Ishikawa (cell line): ENCODE measurements around the gene CPNE4.
A peak's percentile ranks its signal among the peaks of the same experiment; 100 is the strongest.

Experiments used
- CEBPB ChIP-seq: IDR thresholded peaks from 2 replicates; pipeline ENCODE4 v1.6.1; 2012
- CREB1 ChIP-seq: IDR thresholded peaks from 2 replicates; pipeline ENCODE4 v1.6.1; 2012; ENCODE audit warnings: low read depth
- EGR1 ChIP-seq: IDR thresholded peaks from 2 replicates; pipeline ENCODE4 v1.6.1; 2012
- EP300 ChIP-seq: IDR thresholded peaks from 2 replicates; pipeline ENCODE4 v1.6.1; 2012; ENCODE audit warnings: borderline replicate concordance
- FOXM1 ChIP-seq: IDR thresholded peaks from 2 replicates; pipeline ENCODE4 v1.6.1; 2012; ENCODE audit warnings: low read depth, borderline replicate concordance
- NFIC ChIP-seq: IDR thresholded peaks from 2 replicates; pipeline ENCODE4 v1.6.1; 2012
- RAD21 ChIP-seq: IDR thresholded peaks from 2 replicates; pipeline ENCODE4 v1.6.1; 2012; ENCODE audit warnings: low read depth
- TAF1 ChIP-seq: IDR thresholded peaks from 2 replicates; pipeline ENCODE4 v1.6.1; 2012; ENCODE audit warnings: low read depth, mild to moderate bottlenecking
- TCF12 ChIP-seq: IDR thresholded peaks from 2 replicates; pipeline ENCODE4 v1.6.1; 2012; ENCODE audit warnings: low read depth
- TEAD4 ChIP-seq: IDR thresholded peaks from 2 replicates; pipeline ENCODE4 v1.6.1; 2012
- YY1 ChIP-seq: IDR thresholded peaks from 2 replicates; pipeline ENCODE4 v1.6.1; 2012; ENCODE audit warnings: low read depth
- ZBTB7A ChIP-seq: IDR thresholded peaks from 2 replicates; pipeline ENCODE4 v1.6.1; 2012; ENCODE audit warnings: low read depth
- TF ChIP-seq, protein P1 (sequence below): IDR thresholded peaks from 2 replicates; pipeline ENCODE4 v1.6.1; 2012
- TF ChIP-seq, protein P2 (sequence below): IDR thresholded peaks from 2 replicates; pipeline ENCODE4 v1.6.1; 2012
- TF ChIP-seq, protein P3 (sequence below): IDR thresholded peaks from 2 replicates; pipeline ENCODE4 v1.6.1; 2012; ENCODE audit warnings: low read depth, mild to moderate bottlenecking

The CPNE4 gene

DNA sequence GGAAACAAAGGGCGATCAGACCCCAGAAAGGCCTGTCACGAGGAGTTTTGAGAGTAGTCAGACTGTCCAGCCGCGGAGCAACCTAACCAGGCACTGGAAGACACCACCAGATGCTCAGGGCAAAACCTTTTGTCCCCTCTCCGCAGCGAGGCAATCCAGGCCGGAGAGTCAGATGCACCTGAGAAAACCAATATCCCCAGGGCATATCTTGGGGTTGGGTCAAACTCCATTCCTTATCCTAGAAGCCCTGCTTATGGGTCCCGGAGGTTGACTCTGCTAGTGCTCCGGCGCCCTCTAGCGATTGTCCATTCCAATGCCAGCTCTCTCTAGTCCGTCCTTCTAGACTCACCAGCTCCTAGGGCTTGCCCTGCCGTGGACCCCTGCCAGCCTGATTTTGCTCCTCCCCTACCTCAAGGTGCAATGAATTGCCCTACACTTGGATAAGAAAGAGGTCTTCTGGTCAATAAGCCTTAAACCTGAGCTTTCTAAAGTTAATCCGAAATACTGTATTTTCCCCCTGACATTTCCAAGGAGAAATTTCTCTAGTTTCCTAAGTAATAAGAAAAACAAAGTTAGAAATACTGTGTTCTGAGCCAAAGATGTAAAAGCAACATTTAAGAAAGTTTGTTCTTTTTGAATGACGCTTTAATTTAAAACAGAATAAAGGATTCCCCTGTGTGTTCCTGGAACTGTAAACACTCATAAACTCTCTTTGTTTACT lies 5.5 kb downstream of the CPNE4 start:
- TF ChIP-seq CEBPB = no peak
- peak; percentile 89 for TF ChIP-seq RAD21

DNA sequence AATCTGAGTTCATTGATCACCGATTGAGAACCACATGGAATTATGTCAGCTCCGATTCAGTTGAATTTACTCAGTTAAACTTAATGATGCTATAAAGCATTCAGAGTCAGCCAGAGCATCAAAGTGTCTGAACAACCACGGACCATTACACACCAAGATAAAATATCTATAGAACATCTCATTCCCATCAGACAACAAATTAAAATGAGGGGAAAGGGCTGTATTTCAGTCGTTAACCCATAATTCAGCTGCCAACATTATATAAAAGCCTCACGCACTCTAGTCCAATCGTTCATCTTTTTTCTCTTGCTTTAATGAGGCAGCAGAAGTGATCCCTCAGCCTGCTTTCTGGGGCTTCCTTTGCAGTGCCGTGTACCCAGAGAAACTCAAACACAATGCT lies 11.9 kb downstream of the CPNE4 start:
- TF ChIP-seq, protein P1, sequence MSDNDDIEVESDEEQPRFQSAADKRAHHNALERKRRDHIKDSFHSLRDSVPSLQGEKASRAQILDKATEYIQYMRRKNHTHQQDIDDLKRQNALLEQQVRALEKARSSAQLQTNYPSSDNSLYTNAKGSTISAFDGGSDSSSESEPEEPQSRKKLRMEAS = no peak
- no peak for TF ChIP-seq TEAD4
- no peak for TF ChIP-seq YY1
- TF ChIP-seq, protein P2, sequence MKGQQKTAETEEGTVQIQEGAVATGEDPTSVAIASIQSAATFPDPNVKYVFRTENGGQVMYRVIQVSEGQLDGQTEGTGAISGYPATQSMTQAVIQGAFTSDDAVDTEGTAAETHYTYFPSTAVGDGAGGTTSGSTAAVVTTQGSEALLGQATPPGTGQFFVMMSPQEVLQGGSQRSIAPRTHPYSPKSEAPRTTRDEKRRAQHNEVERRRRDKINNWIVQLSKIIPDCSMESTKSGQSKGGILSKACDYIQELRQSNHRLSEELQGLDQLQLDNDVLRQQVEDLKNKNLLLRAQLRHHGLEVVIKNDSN = no peak
- TF ChIP-seq EP300 = no peak
- TF ChIP-seq, protein P3, sequence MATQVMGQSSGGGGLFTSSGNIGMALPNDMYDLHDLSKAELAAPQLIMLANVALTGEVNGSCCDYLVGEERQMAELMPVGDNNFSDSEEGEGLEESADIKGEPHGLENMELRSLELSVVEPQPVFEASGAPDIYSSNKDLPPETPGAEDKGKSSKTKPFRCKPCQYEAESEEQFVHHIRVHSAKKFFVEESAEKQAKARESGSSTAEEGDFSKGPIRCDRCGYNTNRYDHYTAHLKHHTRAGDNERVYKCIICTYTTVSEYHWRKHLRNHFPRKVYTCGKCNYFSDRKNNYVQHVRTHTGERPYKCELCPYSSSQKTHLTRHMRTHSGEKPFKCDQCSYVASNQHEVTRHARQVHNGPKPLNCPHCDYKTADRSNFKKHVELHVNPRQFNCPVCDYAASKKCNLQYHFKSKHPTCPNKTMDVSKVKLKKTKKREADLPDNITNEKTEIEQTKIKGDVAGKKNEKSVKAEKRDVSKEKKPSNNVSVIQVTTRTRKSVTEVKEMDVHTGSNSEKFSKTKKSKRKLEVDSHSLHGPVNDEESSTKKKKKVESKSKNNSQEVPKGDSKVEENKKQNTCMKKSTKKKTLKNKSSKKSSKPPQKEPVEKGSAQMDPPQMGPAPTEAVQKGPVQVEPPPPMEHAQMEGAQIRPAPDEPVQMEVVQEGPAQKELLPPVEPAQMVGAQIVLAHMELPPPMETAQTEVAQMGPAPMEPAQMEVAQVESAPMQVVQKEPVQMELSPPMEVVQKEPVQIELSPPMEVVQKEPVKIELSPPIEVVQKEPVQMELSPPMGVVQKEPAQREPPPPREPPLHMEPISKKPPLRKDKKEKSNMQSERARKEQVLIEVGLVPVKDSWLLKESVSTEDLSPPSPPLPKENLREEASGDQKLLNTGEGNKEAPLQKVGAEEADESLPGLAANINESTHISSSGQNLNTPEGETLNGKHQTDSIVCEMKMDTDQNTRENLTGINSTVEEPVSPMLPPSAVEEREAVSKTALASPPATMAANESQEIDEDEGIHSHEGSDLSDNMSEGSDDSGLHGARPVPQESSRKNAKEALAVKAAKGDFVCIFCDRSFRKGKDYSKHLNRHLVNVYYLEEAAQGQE = no peak
- no peak for TF ChIP-seq TAF1
- TF ChIP-seq CEBPB = no peak
- no peak for TF ChIP-seq RAD21
- no peak for TF ChIP-seq NFIC
- TF ChIP-seq CREB1 = no peak
- TF ChIP-seq TCF12 = no peak
- TF ChIP-seq EGR1 = no peak
- TF ChIP-seq ZBTB7A = no peak
- TF ChIP-seq FOXM1 = no peak

DNA sequence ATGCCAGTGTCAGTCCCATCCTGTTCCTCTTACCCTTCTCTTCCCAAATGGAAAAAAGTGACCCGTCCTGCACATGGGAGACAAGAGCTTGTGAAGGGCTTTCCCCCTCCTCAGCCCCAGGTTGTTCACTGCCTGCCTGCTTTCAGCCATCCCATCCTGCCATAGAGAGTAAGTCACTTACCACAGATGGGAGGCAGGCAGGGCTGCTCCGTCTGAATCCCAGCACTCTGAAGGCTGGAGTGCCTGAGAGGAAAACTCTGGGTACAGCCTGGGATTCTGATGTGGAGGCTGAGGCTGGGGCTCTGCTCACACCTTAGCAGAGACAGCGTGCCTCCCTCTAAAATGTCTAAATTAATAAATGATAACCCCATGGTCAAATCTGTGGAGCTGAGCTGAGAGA lies 14.8 kb downstream of the CPNE4 start:
- TF ChIP-seq, protein P1 = no peak
- TF ChIP-seq YY1 (no peak), TAF1 (no peak), EP300 (no peak), NFIC (no peak), TCF12 (no peak), RAD21 (no peak), CEBPB (no peak), EGR1 (no peak), CREB1 (no peak), TEAD4 (no peak), FOXM1 (no peak)
- TF ChIP-seq, protein P2 = no peak
- TF ChIP-seq, protein P3 = no peak

- no peak for TF ChIP-seq NFIC
- TF ChIP-seq, protein P3 = no peak
- no peak for TF ChIP-seq EGR1
- TF ChIP-seq YY1 = no peak
- TF ChIP-seq, protein P1 = no peak
- no peak for TF ChIP-seq TAF1
- TF ChIP-seq CEBPB = no peak
- no peak for TF ChIP-seq FOXM1
- no peak for TF ChIP-seq EP300
- no peak for TF ChIP-seq TCF12
- TF ChIP-seq TEAD4 = no peak
- TF ChIP-seq ZBTB7A = no peak
- TF ChIP-seq RAD21 = no peak
- TF ChIP-seq CREB1 = no peak
- TF ChIP-seq, protein P2 = no peak
Observed at GRCh38 chr3:132017137-132017536, 17.7 kb downstream of the CPNE4 start.
